T-cell (primary cell): ENCODE data around the gene PHRF1. TPM values are rescaled to one million over a fixed set of nuclear protein-coding genes. Genes with fewer than 3 reads are reported as not detected.
A peak's percentile ranks its signal among the peaks of the same experiment; 100 is the strongest.

Experiments
- ATAC-seq, 4 experiments: fragments of 200-7000 bp in 3 of 4; fragments of 150-1000 bp in 1 of 4; cut with Tn5 transposase; replicated peaks in 1 of 4; 1 replicate in 3 of 4; 2 replicates in 1 of 4; pipeline ENCODE4 v1.10.0; 2021; ENCODE audit warnings: moderate library complexity in 3 of 4, mild to moderate bottlenecking in 2 of 4, moderate number of reproducible peaks in 1 of 4
- CTCF ChIA-PET, 2 donors: fragments of 300-600 bp; sonication (Branson Sonifier 250); formaldehyde crosslinking; loops; one replicate each; lab custom pipeline; 2022; ENCODE audit warnings: antibody characterized with exemption in 2 of 2; lab: Charles Lee
- POLR2A ChIA-PET, 2 donors: fragments of 300-600 bp; sonication (Branson Sonifier 250); formaldehyde crosslinking; loops; one replicate each; lab custom pipeline; 2022; ENCODE audit warnings: antibody characterized with exemption in 2 of 2; lab: Charles Lee
- DNase-seq, 35 experiments: peaks; one replicate each; pipeline versions ENCODE4 v3.0.0 to v3.0.0-alpha.2; 2013 to 2023
- H3K27ac ChIP-seq: one replicate; pipeline ENCODE4 v1.5.1; 2013; ENCODE audit warnings: low read length
- H3K27me3 ChIP-seq, 2 experiments: replicated peaks in 1 of 2; 1 replicate in 1 of 2; 2 replicates in 1 of 2; pipeline versions ENCODE4 v1.6.1 to v1.7.0; 2013; ENCODE audit warnings: low read length in 1 of 2, mixed read lengths in 1 of 2; ENCODE audit not compliant: control insufficient read depth in 2 of 2, insufficient read depth in 2 of 2; ENCODE audit errors: extremely low read depth in 1 of 2
- H3K36me3 ChIP-seq, 2 donors: 1 replicate in 1 of 2; 2 replicates in 1 of 2; pipeline versions ENCODE4 v1.6.1 to v1.7.0; 2013; ENCODE audit warnings: low read length in 1 of 2; ENCODE audit not compliant: control insufficient read depth in 2 of 2, insufficient read depth in 1 of 2; ENCODE audit errors: extremely low read depth in 1 of 2
- H3K4me1 ChIP-seq, 2 experiments: 1 replicate in 1 of 2; 2 replicates in 1 of 2; pipeline versions ENCODE4 v1.6.1 to v1.7.0; 2013; ENCODE audit warnings: low read length in 2 of 2, mixed read lengths in 1 of 2; ENCODE audit not compliant: insufficient read depth in 2 of 2, control insufficient read depth in 1 of 2; ENCODE audit errors: extremely low read depth in 1 of 2
- H3K4me3 ChIP-seq, 2 donors: 1 replicate in 1 of 2; 2 replicates in 1 of 2; pipeline versions ENCODE4 v1.5.1 to v1.7.0; 2013; ENCODE audit warnings: mild to moderate bottlenecking in 2 of 2, low read length in 1 of 2, moderate library complexity in 1 of 2; ENCODE audit not compliant: control insufficient read depth in 1 of 2; ENCODE audit errors: extremely low read depth in 1 of 2
- H3K9me3 ChIP-seq: 2 replicates; pipeline ENCODE4 v1.7.0; 2013
- H3K27ac Mint-ChIP-seq, 2 donors: one replicate each; pipeline ENCODE4 v1.8.0; 2020 to 2021; ENCODE audit warnings: mild to moderate bottlenecking in 2 of 2, mixed read lengths in 2 of 2
- H3K27me3 Mint-ChIP-seq, 2 donors: one replicate each; pipeline ENCODE4 v1.8.0; 2021 to 2022; ENCODE audit warnings: mixed read lengths in 2 of 2
- H3K36me3 Mint-ChIP-seq: one replicate; pipeline ENCODE4 v1.8.0; 2021; ENCODE audit warnings: mixed read lengths
- H3K4me1 Mint-ChIP-seq, 3 donors: one replicate each; pipeline ENCODE4 v1.8.0; 2020 to 2022; ENCODE audit warnings: mixed read lengths in 3 of 3, mild to moderate bottlenecking in 1 of 3
- H3K4me3 Mint-ChIP-seq, 3 donors: one replicate each; pipeline ENCODE4 v1.8.0; 2020 to 2022; ENCODE audit warnings: mild to moderate bottlenecking in 3 of 3, mixed read lengths in 3 of 3, moderate library complexity in 3 of 3
- H3K9me3 Mint-ChIP-seq, 3 donors: one replicate each; pipeline ENCODE4 v1.8.0; 2020 to 2022; ENCODE audit warnings: mixed read lengths in 3 of 3
- WGBS: methylation state at CpG from one replicate; pipeline ENCODE4 v1.1.5; 2013; ENCODE audit warnings: missing lambda C conversion rate; ENCODE audit not compliant: insufficient coverage; 5-methylcytosine and 5-hydroxymethylcytosine counted together
- total RNA-seq, 35 experiments: library from RNA in 6 of 35; stranded (reverse) in 6 of 35; fragments of 120-200 nt in 1 of 35; gene quantifications; one replicate each; pipeline versions ENCODE4 v1.2.1 to v1.2.4 and lab custom pipeline; 2013 to 2026

The PHRF1 gene
- total RNA-seq, 5 donors from 2014 or later (not counting 1 experiment from before 2014, with no cell fraction given), result 40.2 to 69.4 (median 66.3) TPM

- Histone ChIP-seq H3K4me3 (peak overlapping the region; percentile 51 to 70), H3K4me1 (peaks cover 5 to 31% of the 10 kb centered on the region in 2 experiments), H3K36me3 (peaks cover 11 to 12% of the 10 kb centered on the region in 2 donors), H3K27ac (no peak overlapping the region), H3K9me3 (no peaks in the 10 kb centered on the region), H3K27me3 (peaks cover 0 to 3% of the 10 kb centered on the region in 2 experiments)
- peak; percentile 7 to 48 (median 46) for ATAC-seq
- POLR2A ChIA-PET, result no interaction called here
- DNase-seq, result peak in 1 of 35 experiments; percentile 52
- Mint-ChIP-seq H3K27ac (peak overlapping the region; percentile 39 to 78), H3K27me3 (no peaks in the 10 kb centered on the region), H3K4me3 (peak overlapping the region; percentile 82 to 88 (median 87)), H3K4me1 (peaks cover 18 to 25% (median 22%) of the 10 kb centered on the region in 3 donors), H3K9me3 (no peaks in the 10 kb centered on the region), H3K36me3 (peaks cover 2% of the 10 kb centered on the region)
- CTCF ChIA-PET, result no interaction called here
- 7% methylated on average over 64 of the region's 67 CpGs for WGBS
Observed at GRCh38 chr11:561148-562003, 14.9 kb upstream of the PHRF1 start.

DNA sequence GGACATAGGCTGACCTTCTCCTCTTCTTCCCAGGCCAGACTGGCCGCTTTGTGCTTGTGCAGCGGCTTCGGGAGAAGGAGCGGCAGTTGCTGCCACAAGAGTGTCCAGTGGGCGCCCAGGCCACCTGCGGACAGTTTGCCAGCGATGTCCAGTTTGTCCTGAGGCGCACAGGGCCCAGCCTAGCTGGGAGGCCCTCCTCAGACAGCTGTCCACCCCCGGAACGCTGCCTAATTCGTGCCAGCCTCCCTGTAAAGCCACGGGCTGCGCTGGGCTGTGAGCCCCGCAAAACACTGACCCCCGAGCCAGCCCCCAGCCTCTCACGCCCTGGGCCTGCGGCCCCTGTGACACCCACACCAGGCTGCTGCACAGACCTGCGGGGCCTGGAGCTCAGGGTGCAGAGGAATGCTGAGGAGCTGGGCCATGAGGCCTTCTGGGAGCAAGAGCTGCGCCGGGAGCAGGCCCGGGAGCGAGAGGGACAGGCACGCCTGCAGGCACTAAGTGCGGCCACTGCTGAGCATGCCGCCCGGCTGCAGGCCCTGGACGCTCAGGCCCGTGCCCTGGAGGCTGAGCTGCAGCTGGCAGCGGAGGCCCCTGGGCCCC is 14.1 kb upstream of the PHRF1 start:
- H3K9me3 Mint-ChIP-seq, result no peaks in the 10 kb centered on the region
- H3K36me3 Mint-ChIP-seq, result peaks cover 2% of the 10 kb centered on the region
- 97% methylated on average over 28 of the region's 29 CpGs for WGBS
- ChIA-PET CTCF (interaction anchor here in 1 of 2 donors (0.6 kb wide), 1 partner anchor 344 kb away, joined by 3 read pairs; no protein-coding TSS in a partner anchor), POLR2A (no interaction called here)
- peaks cover 11 to 12% of the 10 kb centered on the region in 2 donors for H3K36me3 ChIP-seq
- peaks cover 5 to 29% of the 10 kb centered on the region in 2 experiments for H3K4me1 ChIP-seq
- no peaks in the 10 kb centered on the region for H3K27me3 Mint-ChIP-seq
- H3K9me3 ChIP-seq, result no peaks in the 10 kb centered on the region
- no peak overlapping the region for H3K27ac ChIP-seq
- ATAC-seq (no peak), DNase-seq (no peak)
- H3K4me1 Mint-ChIP-seq, result peaks cover 18 to 21% (median 19%) of the 10 kb centered on the region in 3 donors
- H3K4me3 Mint-ChIP-seq, result peak overlapping the region; percentile 82 to 88 (median 87)
- H3K4me3 ChIP-seq, result no peak overlapping the region
- H3K27me3 ChIP-seq, result no peaks in the 10 kb centered on the region
- no peak overlapping the region for H3K27ac Mint-ChIP-seq

- no peak for ATAC-seq
- CTCF ChIA-PET, result interaction anchor here in 1 of 2 donors (0.5 kb wide), 1 partner anchor 275 kb away, joined by 4 read pairs; no protein-coding TSS in a partner anchor
Observed at GRCh38 chr11:563066-563811, 13.0 kb upstream of the PHRF1 start.

DNA sequence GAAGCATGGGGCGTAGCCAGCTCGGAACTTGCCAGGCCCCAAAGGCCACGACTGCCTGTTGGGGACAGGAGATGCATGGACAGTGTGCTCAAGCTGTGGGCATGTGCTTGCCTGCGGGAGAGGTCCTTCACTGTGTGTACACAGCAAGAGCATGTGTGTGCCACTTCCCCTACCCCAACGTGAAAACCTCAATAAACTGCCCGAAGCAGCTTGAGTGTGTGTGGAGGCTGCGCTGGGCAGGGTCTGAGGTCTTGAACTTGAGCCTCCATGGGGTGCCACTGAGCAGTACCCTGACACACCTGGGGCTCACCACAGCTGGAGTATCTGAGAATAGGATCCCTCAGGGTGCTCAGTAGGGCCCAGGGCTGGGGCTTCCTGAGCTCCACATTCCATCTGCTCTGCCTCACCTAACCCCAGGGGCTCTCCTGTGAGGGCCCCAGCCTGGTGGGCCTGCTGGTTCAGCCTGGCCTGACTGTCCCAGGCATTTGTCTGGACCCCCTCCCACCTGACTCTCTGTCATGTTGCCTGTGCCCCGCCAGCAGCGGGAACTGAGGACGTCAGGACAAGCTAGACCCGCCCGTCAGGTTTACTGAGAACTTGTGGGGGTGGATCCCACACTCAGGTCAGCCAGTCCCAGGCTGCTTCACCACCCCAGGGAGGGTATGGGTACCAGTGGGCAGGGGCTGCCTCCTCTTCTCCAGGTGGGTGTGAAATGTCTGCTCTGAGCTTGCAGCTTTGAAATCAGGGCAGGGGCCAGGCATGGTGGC is 12.3 kb upstream of the PHRF1 start:
- no peak overlapping the region for H3K27ac Mint-ChIP-seq
- Histone ChIP-seq H3K4me3 (no peak overlapping the region), H3K36me3 (peaks cover 11 to 12% of the 10 kb centered on the region in 2 donors), H3K27ac (no peak overlapping the region), H3K27me3 (no peaks in the 10 kb centered on the region), H3K9me3 (no peaks in the 10 kb centered on the region), H3K4me1 (peaks cover 5 to 36% of the 10 kb centered on the region in 2 experiments)
- ChIA-PET CTCF (interaction anchor here in 1 of 2 donors (0.5 kb wide), 1 partner anchor 276 kb away, joined by 4 read pairs; no protein-coding TSS in a partner anchor), POLR2A (no interaction called here)
- H3K4me1 Mint-ChIP-seq, result peaks cover 15 to 21% (median 16%) of the 10 kb centered on the region in 3 donors
- DNase-seq (no peak), ATAC-seq (no peak)
- H3K36me3 Mint-ChIP-seq, result peaks cover 2% of the 10 kb centered on the region
- no peaks in the 10 kb centered on the region for H3K9me3 Mint-ChIP-seq
- WGBS, result 96% methylated on average over 5 of the region's 12 CpGs
- H3K27me3 Mint-ChIP-seq, result no peaks in the 10 kb centered on the region
- H3K4me3 Mint-ChIP-seq, result peak overlapping the region in 1 of 3 donors; percentile 3

More at GRCh38 chr11:563066-563811, 13.0 kb upstream of the PHRF1 start:
- DNase-seq, result no peak
- WGBS, result 92% methylated on average over 10 of the region's 18 CpGs
- no peak overlapping the region for H3K27ac ChIP-seq
- H3K9me3 Mint-ChIP-seq, result no peaks in the 10 kb centered on the region
- H3K27ac Mint-ChIP-seq, result no peak overlapping the region
- H3K4me3 ChIP-seq, result no peak overlapping the region
- POLR2A ChIA-PET, result no interaction called here
- H3K4me1 Mint-ChIP-seq, result peaks cover 15 to 21% (median 18%) of the 10 kb centered on the region in 3 donors
- H3K4me3 Mint-ChIP-seq, result no peak overlapping the region
- peaks cover 11 to 12% of the 10 kb centered on the region in 2 donors for H3K36me3 ChIP-seq
- H3K27me3 ChIP-seq, result no peaks in the 10 kb centered on the region
- H3K4me1 ChIP-seq, result peaks cover 5 to 34% of the 10 kb centered on the region in 2 experiments
- H3K9me3 ChIP-seq, result no peaks in the 10 kb centered on the region
- peaks cover 2% of the 10 kb centered on the region for H3K36me3 Mint-ChIP-seq
- no peaks in the 10 kb centered on the region for H3K27me3 Mint-ChIP-seq

DNA sequence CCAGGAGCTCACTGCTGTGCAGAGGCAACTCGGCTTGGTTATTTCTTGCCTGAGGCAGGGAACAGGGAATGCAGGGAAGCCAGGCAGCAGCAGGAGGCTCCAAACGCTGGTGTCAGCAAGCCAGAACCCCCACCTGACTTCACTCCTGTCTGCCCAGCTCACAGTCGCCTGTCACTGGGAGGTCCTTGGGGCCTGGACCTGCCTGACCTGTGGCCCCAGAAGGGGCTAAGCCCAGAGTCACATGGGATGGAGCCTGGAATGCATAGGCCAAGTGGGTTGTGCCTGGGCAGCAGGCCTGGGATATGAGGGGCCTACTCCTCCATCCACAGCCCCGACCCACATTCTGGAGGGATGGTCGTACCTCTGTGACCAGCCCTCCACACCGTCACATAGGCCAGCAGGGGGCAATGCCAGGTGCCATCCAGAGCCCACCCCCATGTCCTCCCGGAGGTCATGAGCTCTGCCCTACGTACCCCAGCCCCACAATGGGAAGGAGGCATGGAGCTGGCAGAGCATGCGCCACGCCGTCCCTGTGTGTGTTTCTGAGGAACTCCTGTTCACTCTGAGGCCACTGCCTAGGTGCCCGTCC is 10.3 kb upstream of the PHRF1 start:
- H3K27ac Mint-ChIP-seq, result peak overlapping the region in 1 of 2 donors; percentile 55
- Histone ChIP-seq H3K4me1 (peaks cover 5 to 32% of the 10 kb centered on the region in 2 experiments), H3K36me3 (peaks cover 11 to 12% of the 10 kb centered on the region in 2 donors), H3K27ac (no peak overlapping the region), H3K4me3 (no peak overlapping the region), H3K9me3 (no peaks in the 10 kb centered on the region), H3K27me3 (no peaks in the 10 kb centered on the region)
- no peaks in the 10 kb centered on the region for H3K9me3 Mint-ChIP-seq
- H3K4me3 Mint-ChIP-seq, result no peak overlapping the region
- no peaks in the 10 kb centered on the region for H3K27me3 Mint-ChIP-seq
- POLR2A ChIA-PET, result no interaction called here
- peaks cover 5 to 18% (median 12%) of the 10 kb centered on the region in 3 donors for H3K4me1 Mint-ChIP-seq
- WGBS, result 93% methylated on average over 8 of the region's 12 CpGs
- CTCF ChIA-PET, result interaction anchor here (0.7 kb wide), 2 partner anchors 13 to 156 kb away, joined by 3 read pairs; no protein-coding TSS in a partner anchor
- DNase-seq (no peak), ATAC-seq (no peak)
- H3K36me3 Mint-ChIP-seq, result peaks cover 2% of the 10 kb centered on the region
